ENCODE results near the gene FGFRL1.

Gene FGFRL1

DNA sequence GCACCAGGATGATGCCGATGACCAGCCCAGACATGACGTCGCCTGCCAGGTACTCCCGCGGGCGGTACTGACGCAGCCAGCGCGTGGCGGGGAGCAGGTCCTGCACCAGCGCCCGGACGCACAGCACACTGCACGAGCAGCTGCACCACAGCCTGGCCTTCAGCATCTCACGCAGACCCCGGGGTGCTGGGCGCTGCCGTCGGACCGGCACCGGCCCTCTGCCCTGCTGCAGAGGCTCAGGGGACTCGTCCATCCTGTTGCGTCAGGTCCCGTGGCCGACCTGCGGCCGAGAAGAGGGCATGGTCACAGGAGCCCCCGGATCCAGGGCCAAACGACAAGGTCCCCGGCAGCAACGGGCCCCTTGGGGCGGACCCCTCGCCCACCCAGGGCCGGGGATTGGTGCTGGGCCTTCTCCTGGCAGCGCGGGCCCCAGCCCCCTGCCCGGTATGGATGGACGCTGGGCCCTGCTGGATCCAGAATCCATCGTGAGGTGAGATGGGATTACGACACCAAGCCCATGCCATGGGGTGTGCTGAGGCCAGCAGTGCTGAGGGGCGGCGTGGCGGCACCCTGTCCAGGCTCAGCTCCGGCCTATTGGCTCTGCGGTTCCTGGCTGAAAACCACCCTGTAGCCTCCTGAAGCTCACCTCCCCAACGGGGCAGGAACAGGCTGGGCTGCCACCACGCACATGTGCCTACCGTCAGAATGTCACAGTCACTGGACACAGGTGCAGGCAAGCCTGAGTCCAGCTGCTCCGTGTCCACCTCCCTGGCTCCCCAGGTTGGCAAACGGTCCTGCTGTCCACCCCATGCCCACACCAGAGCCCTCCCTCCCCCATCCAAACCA, 19.8 kb upstream of the FGFRL1 start:
- DNase-seq (ENCODE audit: low read depth): no peak
- no peak overlapping the region for H3K4me3 ChIP-seq (ENCODE audit: low read length)
- TF ChIP-seq, protein P1, sequence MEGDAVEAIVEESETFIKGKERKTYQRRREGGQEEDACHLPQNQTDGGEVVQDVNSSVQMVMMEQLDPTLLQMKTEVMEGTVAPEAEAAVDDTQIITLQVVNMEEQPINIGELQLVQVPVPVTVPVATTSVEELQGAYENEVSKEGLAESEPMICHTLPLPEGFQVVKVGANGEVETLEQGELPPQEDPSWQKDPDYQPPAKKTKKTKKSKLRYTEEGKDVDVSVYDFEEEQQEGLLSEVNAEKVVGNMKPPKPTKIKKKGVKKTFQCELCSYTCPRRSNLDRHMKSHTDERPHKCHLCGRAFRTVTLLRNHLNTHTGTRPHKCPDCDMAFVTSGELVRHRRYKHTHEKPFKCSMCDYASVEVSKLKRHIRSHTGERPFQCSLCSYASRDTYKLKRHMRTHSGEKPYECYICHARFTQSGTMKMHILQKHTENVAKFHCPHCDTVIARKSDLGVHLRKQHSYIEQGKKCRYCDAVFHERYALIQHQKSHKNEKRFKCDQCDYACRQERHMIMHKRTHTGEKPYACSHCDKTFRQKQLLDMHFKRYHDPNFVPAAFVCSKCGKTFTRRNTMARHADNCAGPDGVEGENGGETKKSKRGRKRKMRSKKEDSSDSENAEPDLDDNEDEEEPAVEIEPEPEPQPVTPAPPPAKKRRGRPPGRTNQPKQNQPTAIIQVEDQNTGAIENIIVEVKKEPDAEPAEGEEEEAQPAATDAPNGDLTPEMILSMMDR (conservative IDR thresholded peaks at IDR 0.05; ENCODE audit: low read depth, low read length): no peak

DNA sequence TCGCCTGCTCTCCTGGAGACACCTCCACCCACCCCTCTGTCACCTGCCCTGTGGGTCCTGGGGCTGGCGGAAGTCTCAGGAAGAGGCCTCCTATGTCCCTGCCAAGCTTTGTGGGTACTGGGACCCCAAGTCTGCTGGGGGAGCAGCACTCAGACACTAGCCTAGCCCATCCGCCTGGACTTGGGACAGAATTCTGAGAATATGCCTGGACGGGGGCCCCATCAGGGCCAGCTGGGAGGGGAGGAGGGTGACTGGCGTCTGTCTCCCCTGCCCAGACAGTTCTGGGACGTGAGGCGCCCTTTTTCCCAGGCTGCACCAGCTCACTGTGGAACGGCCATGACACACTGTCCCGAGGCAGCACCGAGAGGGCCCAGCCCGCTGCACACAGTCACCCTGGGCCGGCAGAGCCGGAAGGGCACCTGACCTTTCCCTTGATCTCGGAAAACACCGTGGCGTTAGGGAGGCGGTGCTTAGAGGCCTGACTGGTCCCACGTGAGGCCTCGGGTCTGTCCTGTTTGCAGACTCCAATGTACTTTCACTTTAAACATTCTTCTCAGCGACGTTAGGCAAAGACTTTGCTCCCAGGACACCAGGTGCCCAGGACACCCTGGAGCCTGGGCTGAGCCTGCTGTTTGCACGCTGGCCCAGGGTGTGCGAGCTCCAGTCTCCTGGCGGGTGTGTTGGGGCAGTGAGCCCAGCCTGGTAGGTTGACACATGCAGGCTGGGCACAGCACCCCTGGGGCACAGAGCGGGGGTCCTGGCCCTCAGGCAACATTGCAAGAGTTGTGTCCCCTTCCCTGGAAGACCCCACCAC, 18.9 kb upstream of the FGFRL1 start:
- peak; percentile 55 for DNase-seq (ENCODE audit: low read depth)

DNA sequence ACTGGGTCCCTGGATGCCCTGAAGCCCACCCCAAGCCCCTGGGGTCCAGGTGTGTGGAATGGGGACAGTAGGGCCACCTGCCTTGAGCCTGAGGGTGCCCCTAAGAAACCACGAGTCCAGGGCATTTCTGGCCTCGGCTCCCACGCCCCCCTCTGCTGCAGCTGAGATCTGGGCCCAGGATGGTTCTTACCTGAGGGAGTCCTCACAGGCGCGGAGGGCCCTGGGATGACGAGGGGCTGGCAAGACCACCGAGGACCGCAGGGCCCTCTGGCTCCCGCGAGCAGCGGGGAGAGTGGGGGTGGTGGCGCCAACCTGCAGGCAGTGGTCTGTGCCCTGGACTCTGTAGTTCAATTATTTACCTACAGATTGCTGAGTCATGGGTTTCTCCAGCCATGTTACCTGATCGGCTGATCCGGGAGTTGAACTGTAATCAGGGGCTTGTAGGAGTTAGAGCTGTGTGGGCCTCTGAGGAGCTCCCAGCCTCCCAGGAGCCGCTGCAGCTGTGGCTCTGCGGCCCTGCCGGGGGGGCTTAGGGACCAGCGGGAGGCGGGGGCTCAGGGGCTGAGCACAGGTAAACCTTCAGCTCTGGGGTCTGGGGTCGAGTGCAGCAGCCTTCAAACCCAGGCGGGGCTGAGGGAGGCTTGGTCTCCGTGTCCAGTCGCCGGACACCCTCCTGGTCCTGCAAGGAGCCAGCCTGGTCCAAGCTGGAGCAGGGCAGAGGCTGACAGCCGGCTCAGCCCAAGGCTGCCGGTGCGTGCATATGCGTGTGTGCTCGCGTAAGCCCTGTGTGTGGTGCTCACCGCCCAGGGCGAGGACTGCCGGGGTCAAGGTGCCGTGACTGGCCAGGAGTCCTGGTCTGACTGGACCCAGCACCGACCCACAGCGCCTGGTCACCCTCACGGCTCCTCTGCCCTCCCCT, 18.1 kb upstream of the FGFRL1 start, which contains the start of gene SLC26A1:
TSS of gene SLC26A1 (minus strand) at position 294 of the 919 bp plus-strand sequence. CDS start 1,701 bp downstream, outside the sequence.
- DNase-seq (ENCODE audit: low read depth): no peak
- TF ChIP-seq, protein P1 (conservative IDR thresholded peaks at IDR 0.05; ENCODE audit: low read depth, low read length): no peak
- H3K4me3 ChIP-seq (ENCODE audit: low read length): peak within 1 kb of the TSS; percentile 0

More for the DNA sequence above, 18.9 kb upstream of the FGFRL1 start:
- TF ChIP-seq, protein P1 (conservative IDR thresholded peaks at IDR 0.05; ENCODE audit: low read depth, low read length): no peak
- H3K4me3 ChIP-seq (ENCODE audit: low read length): peak overlapping the region; percentile 0

DNA sequence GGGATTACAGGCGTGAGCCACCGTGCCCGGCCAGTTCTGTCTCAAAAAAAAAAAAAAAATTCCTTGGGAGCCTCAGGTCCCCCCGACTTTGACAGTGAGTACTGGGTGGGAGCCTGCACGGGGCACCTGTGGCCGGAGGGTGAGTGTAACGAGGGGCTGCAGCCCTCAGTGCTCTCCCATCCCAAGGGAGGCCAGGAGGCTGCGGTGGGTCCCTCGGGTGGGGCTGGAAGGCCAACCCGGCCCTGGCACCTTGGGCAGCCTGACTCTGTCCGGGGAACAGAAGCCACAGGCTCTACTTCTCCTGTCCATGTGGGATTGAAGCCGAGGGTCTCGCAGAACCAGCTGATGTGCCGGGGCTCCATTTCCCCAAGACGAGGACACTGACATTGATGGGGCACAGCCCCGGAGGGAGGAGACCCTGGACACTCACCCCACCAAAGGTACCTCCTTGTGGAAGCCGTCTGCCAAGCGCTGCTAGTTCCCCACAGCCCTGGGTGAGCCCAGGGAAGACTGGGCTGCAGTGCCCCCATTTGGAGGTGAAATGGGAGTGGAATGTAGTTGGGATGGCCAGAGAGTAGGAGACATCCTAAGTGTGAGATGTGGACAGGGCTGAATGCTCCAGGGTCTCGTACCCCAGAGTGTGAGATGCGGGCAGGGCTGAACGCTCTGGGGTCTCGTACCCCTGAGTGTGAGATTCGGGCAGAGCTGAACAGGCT, 16.0 kb upstream of the FGFRL1 start:
- TF ChIP-seq, protein P1 (conservative IDR thresholded peaks at IDR 0.05; ENCODE audit: low read depth, low read length): no peak
- DNase-seq (ENCODE audit: low read depth): no peak
- H3K4me3 ChIP-seq (ENCODE audit: low read length): no peak overlapping the region

DNA sequence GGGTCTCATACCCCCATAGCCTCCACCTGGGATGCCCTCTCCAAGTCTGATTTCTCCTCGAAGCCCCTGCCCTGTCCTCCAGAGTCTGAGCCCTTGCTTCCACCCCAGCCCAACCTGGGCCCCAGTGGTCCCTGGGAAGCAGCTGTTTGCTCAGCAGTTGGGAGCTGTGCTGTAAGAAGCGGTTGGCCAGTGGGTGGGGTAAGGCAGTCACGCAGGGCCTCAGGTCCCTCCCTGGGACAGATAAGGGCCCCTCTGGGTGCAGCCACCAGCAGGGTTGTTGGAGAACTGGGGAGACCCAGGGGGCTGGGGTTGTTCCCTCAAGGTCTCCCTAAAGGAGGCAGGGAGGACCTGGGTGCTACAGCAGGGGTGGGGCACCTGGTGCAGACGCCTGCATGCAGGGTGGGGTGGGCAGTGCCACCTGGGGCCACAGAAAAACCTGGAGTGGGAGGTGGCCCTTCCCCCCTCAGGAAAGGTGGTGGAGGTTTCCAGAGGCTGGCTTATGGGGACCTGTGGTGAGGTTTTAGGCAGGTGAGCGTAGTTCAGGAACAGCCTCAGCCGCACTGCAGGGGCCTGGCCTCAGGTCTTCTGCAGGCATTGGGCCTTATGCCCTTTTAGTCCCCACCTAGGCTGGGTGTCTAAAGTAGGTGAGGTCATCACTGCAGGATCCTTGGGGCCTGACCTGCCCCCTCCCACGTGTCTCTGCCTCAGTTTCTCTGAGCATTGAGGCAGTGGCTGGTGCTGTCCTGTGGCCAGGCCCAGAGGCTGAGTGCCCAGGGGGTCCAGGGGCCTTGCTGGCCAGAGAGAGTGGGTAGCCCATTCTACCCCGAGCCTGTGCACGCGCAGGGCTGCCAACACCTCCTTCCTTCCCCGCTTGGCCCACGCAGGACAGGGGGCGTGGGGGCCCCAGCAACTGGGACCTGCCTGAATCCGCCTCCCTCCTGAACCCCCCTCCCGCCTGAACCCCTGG, 15.1 kb upstream of the FGFRL1 start:
- H3K4me3 ChIP-seq (ENCODE audit: low read length): no peak overlapping the region
- TF ChIP-seq, protein P1 (conservative IDR thresholded peaks at IDR 0.05; ENCODE audit: low read depth, low read length): no peak
- DNase-seq (ENCODE audit: low read depth): no peak

Data from retinal pigment epithelial cell (primary cell).